Stomach (tissue), 9 donors: ENCODE results near the gene KCND2. TPM values are rescaled to one million over a fixed set of nuclear protein-coding genes. Genes with fewer than 3 reads are reported as not detected.

ENCODE experiments used
- DNase-seq, 2 donors: peaks; one replicate each; pipeline versions ENCODE4 v3.0.0 to v3.0.0-alpha.2; 2013 to 2019
- H3K27ac ChIP-seq, 5 donors: fragments of 200-600 bp in 4 of 5; sonication (generic) in 4 of 5; one replicate each; pipeline ENCODE4 v1.5.1; 2013 to 2019; ENCODE audit warnings: mild to moderate bottlenecking in 1 of 5, moderate library complexity in 1 of 5
- H3K27me3 ChIP-seq, 3 donors: fragments of 200-600 bp; sonication (generic); one replicate each; pipeline ENCODE4 v1.5.1; 2017 to 2019; ENCODE audit warnings: mixed run types in 1 of 3
- H3K36me3 ChIP-seq, 4 donors: fragments of 200-600 bp; sonication (generic); 1 replicate in 3 of 4; 2 replicates in 1 of 4; pipeline ENCODE4 v1.5.1; 2016 to 2019
- H3K4me1 ChIP-seq, 4 donors: fragments of 200-600 bp; sonication (generic); one replicate each; pipeline ENCODE4 v1.5.1; 2016 to 2019
- H3K4me3 ChIP-seq, 4 donors: fragments of 200-600 bp; sonication (generic) in 3 of 4; one replicate each; pipeline ENCODE4 v1.5.1; 2016 to 2019; ENCODE audit warnings: mild to moderate bottlenecking in 1 of 4
- H3K9me3 ChIP-seq, 4 donors: fragments of 200-600 bp; sonication (generic); one replicate each; pipeline ENCODE4 v1.5.1; 2016 to 2019
- EP300 ChIP-seq: sonication (generic); formaldehyde crosslinking; IDR thresholded peaks from one replicate; pipeline ENCODE4 v1.6.1; 2017; ENCODE audit warnings: antibody characterized with exemption
- POLR2A ChIP-seq, 4 donors: fragments of 450-650 bp; IDR thresholded peaks; one replicate each; pipeline ENCODE4 v1.6.1; 2016; ENCODE audit warnings: antibody characterized with exemption in 4 of 4, control low read depth in 2 of 4, mild to moderate bottlenecking in 1 of 4, moderate library complexity in 1 of 4
- POLR2AphosphoS5 ChIP-seq, 3 donors: sonication (generic); formaldehyde crosslinking; IDR thresholded peaks; one replicate each; pipeline ENCODE4 v1.6.1; 2016; ENCODE audit warnings: antibody characterized with exemption in 3 of 3
- WGBS, 5 donors: extraction: QIAGEN DNeasy Blood & Tissue Kit in 3 of 5; methylation state at CpG; one replicate each; pipeline versions ENCODE4 v1.1.5 to v1.1.7; 2013 to 2018; 5-methylcytosine and 5-hydroxymethylcytosine counted together
- intact Hi-C: fragments of 100-400 bp; cut with DNase I; formaldehyde crosslinking; loops from one replicate; pipeline ENCODE4 v1.15.1; 2023; ENCODE audit warnings: low total_unique reads
- polyA plus RNA-seq, 3 donors: library from polyadenylated mRNA; stranded (reverse); fragments of 200-250 nt; gene quantifications; one replicate each; pipeline ENCODE4 v1.2.3, GENCODE V29; 2013
- total RNA-seq, 5 donors: library from RNA; depleted of rRNA; stranded (reverse); fragments of >200 nt; gene quantifications; one replicate each; pipeline versions ENCODE4 v1.1.0 to v1.2.3, GENCODE V29; 2014 to 2016
- TF ChIP-seq, protein P1 (sequence below), 7 experiments: fragments of 450-650 bp in 4 of 7; fragments of 200-600 bp in 3 of 7; sonication (generic) in 3 of 7; IDR thresholded peaks; one replicate each; pipeline ENCODE4 v1.5.1; 2016 to 2019; ENCODE audit warnings: antibody characterized with exemption in 7 of 7, control low read depth in 2 of 7, mild to moderate bottlenecking in 1 of 7
- donor health status: healthy with polysubstance abuse.
- donor health status: Bipolar disorder and iron deficiency.
- donor health status: healthy.

Gene KCND2
- total and polyA plus RNA-seq, 8 donors: 0.06 to 1.3 (median 0.31) TPM; not detected in 5

DNA sequence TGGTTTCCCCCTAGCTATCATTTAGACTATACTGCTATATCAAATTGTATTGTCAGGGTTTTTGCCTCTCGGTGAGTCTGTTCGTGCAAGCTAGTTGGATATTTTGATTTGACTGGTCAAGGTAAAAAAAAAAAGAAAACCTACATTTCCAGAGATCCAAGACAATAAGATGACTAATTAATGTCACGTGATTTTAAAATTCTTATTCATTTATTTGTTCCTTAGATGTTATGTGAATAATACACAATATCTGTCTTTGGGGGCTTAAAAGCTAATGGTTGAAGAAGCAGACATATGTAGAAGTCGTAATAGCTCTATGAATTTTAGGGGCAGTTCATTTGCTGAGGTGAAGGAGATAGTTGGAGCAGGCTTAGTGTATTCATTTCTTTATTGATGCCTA lies 191.1 kb downstream of the KCND2 start:
- Histone ChIP-seq H3K4me1 (no peaks in the 10 kb centered on the region), H3K27ac (no peak overlapping the region), H3K4me3 (no peak overlapping the region), H3K9me3 (no peaks in the 10 kb centered on the region), H3K36me3 (no peaks in the 10 kb centered on the region), H3K27me3 (no peaks in the 10 kb centered on the region)
- DNase-seq: no peak
- WGBS, 5 donors: 78 to 86% (median 86%) methylated on average over 4 of the region's 4 CpGs
- intact Hi-C loops: no loop called here
- TF ChIP-seq, protein P1, sequence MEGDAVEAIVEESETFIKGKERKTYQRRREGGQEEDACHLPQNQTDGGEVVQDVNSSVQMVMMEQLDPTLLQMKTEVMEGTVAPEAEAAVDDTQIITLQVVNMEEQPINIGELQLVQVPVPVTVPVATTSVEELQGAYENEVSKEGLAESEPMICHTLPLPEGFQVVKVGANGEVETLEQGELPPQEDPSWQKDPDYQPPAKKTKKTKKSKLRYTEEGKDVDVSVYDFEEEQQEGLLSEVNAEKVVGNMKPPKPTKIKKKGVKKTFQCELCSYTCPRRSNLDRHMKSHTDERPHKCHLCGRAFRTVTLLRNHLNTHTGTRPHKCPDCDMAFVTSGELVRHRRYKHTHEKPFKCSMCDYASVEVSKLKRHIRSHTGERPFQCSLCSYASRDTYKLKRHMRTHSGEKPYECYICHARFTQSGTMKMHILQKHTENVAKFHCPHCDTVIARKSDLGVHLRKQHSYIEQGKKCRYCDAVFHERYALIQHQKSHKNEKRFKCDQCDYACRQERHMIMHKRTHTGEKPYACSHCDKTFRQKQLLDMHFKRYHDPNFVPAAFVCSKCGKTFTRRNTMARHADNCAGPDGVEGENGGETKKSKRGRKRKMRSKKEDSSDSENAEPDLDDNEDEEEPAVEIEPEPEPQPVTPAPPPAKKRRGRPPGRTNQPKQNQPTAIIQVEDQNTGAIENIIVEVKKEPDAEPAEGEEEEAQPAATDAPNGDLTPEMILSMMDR (IDR thresholded peaks at IDR 0.05): no peak
- TF ChIP-seq EP300 (no peak), POLR2AphosphoS5 (IDR thresholded peaks at IDR 0.05) (no peak), POLR2A (IDR thresholded peaks at IDR 0.05) (no peak)

DNA sequence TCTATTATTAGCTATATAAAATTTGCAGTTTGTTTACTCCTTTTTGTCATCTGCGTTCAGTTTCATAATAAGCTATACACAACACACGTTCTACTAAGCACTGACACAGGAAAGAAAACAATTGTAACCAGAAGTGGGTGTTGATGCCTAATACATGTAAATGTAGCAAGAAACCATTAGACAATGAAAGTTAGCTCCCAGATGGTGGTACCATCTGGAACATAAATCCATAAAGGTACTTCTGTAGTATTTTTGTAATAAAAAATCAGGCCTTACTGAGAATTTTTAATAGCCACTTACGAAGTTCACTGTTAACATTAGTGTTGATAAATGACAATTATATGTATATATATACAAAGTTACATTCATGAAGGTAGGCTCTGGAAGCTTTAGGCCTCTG lies 194.7 kb downstream of the KCND2 start:
- 72 to 78% (median 78%) methylated on average over 3 of the region's 3 CpGs for WGBS, 5 donors
- intact Hi-C loops: no loop called here
- Histone ChIP-seq H3K4me1 (no peaks in the 10 kb centered on the region), H3K4me3 (no peak overlapping the region), H3K27me3 (no peaks in the 10 kb centered on the region), H3K9me3 (no peaks in the 10 kb centered on the region), H3K36me3 (no peaks in the 10 kb centered on the region), H3K27ac (no peak overlapping the region)
- TF ChIP-seq POLR2AphosphoS5 (IDR thresholded peaks at IDR 0.05) (no peak), POLR2A (IDR thresholded peaks at IDR 0.05) (no peak), EP300 (no peak)
- TF ChIP-seq, protein P1 (IDR thresholded peaks at IDR 0.05): no peak
- DNase-seq: no peak

DNA sequence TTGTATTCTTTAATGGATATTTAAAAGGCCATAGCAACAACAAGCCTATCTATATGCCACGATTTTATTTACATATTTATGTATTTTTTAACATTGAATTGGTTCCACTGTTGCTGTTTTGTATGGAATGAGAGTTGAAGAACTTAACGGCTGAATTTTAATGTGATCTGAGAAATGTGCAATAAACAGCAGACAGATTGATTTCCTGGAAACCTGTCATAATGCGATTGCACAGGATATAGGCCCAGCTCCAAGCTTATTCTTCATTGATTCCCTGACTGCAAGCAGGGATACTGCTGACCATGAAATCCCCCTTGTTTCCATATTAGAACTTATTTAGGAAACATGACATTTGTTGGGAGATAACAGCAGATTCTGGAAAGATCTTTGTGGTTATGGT lies 195.6 kb downstream of the KCND2 start:
- intact Hi-C loops: no loop called here
- Histone ChIP-seq H3K9me3 (no peaks in the 10 kb centered on the region), H3K4me1 (no peaks in the 10 kb centered on the region), H3K27ac (no peak overlapping the region), H3K4me3 (no peak overlapping the region), H3K27me3 (no peaks in the 10 kb centered on the region), H3K36me3 (no peaks in the 10 kb centered on the region)
- 55 to 66% (median 63%) methylated on average over 3 of the region's 3 CpGs for WGBS, 5 donors
- no peak for DNase-seq
- no peak for TF ChIP-seq POLR2AphosphoS5 (IDR thresholded peaks at IDR 0.05)
- TF ChIP-seq, protein P1 (IDR thresholded peaks at IDR 0.05): no peak
- no peak for TF ChIP-seq EP300
- no peak for TF ChIP-seq POLR2A (IDR thresholded peaks at IDR 0.05)

DNA sequence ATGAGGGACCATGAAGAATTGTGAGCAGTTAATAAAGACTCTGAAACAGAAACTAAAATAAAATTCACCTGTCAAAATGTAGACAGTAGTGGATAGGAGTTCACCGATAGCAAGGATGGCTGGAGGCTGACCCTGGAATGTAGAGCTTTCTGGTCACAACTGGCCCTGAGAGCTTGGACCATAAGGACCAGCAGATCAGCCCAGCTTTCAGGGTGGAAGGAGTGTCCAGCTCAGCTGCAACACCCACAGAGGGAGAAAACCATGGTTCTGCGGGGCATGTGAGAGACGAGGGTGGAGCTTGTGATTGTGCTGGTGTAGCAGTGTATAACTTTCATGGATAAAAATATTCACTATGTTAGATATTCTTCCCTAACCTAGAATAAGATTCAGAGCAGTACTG lies 199.9 kb downstream of the KCND2 start:
- Histone ChIP-seq H3K27ac (no peak overlapping the region), H3K36me3 (no peaks in the 10 kb centered on the region), H3K4me1 (no peaks in the 10 kb centered on the region), H3K27me3 (no peaks in the 10 kb centered on the region), H3K4me3 (no peak overlapping the region), H3K9me3 (no peaks in the 10 kb centered on the region)
- no peak for DNase-seq
- TF ChIP-seq EP300: no peak
- TF ChIP-seq POLR2A (IDR thresholded peaks at IDR 0.05): no peak
- no peak for TF ChIP-seq POLR2AphosphoS5 (IDR thresholded peaks at IDR 0.05)
- TF ChIP-seq, protein P1 (IDR thresholded peaks at IDR 0.05): no peak
- WGBS, 5 donors: 91 to 97% (median 95%) methylated on average over 3 of the region's 3 CpGs
- intact Hi-C loops: no loop called here
